ENCODE data around the gene MRPL40.

- TF ChIP-seq, protein P1, sequence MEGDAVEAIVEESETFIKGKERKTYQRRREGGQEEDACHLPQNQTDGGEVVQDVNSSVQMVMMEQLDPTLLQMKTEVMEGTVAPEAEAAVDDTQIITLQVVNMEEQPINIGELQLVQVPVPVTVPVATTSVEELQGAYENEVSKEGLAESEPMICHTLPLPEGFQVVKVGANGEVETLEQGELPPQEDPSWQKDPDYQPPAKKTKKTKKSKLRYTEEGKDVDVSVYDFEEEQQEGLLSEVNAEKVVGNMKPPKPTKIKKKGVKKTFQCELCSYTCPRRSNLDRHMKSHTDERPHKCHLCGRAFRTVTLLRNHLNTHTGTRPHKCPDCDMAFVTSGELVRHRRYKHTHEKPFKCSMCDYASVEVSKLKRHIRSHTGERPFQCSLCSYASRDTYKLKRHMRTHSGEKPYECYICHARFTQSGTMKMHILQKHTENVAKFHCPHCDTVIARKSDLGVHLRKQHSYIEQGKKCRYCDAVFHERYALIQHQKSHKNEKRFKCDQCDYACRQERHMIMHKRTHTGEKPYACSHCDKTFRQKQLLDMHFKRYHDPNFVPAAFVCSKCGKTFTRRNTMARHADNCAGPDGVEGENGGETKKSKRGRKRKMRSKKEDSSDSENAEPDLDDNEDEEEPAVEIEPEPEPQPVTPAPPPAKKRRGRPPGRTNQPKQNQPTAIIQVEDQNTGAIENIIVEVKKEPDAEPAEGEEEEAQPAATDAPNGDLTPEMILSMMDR (IDR thresholded peaks at IDR 0.05; ENCODE audit: poor library complexity, severe bottlenecking), result no peak
- TF ChIP-seq EZH2 (IDR thresholded peaks at IDR 0.05; ENCODE audit: borderline replicate concordance, insufficient read depth, low read length, poor library complexity, severe bottlenecking) (no peak), EP300 (conservative IDR thresholded peaks at IDR 0.05; ENCODE audit: poor library complexity, severe bottlenecking) (no peak), MXI1 (conservative IDR thresholded peaks at IDR 0.05; ENCODE audit: poor library complexity, severe bottlenecking) (no peak), TAF1 (IDR thresholded peaks at IDR 0.05; ENCODE audit: low read depth) (no peak), RAD21 (conservative IDR thresholded peaks at IDR 0.05) (no peak)
These were observed 39.9 kb downstream of the MRPL40 start for GRCh38 chr22:19472233-19472632.
